HUES48 (cell line): ENCODE data around the gene PCDH12.

ENCODE experiments used
- H3K27ac ChIP-seq: one replicate; pipeline ENCODE4 v1.7.0; 2013; ENCODE audit warnings: low read depth, low read length, inconsistent platforms
- H3K27me3 ChIP-seq: 2 replicates; pipeline ENCODE4 v1.6.1; 2013; ENCODE audit warnings: mild to moderate bottlenecking, low read length; ENCODE audit not compliant: control insufficient read depth, insufficient read depth
- H3K36me3 ChIP-seq: 2 replicates; pipeline ENCODE4 v1.6.1; 2013; ENCODE audit warnings: low read length; ENCODE audit not compliant: control insufficient read depth, insufficient read depth
- H3K4me1 ChIP-seq: 2 replicates; pipeline ENCODE4 v1.6.1; 2013; ENCODE audit warnings: mild to moderate bottlenecking, low read length; ENCODE audit not compliant: control insufficient read depth, insufficient read depth
- H3K4me3 ChIP-seq: 2 replicates; pipeline ENCODE4 v1.5.1; 2013; ENCODE audit warnings: mild to moderate bottlenecking, low read depth, low read length
- H3K9ac ChIP-seq: 2 replicates; pipeline ENCODE4 v1.6.1; 2013; ENCODE audit warnings: mild to moderate bottlenecking, low read depth, low read length, moderate library complexity
- H3K9me3 ChIP-seq: 2 replicates; pipeline ENCODE4 v1.6.1; 2013; ENCODE audit warnings: low read length; ENCODE audit not compliant: control insufficient read depth, insufficient read depth

The PCDH12 gene

DNA sequence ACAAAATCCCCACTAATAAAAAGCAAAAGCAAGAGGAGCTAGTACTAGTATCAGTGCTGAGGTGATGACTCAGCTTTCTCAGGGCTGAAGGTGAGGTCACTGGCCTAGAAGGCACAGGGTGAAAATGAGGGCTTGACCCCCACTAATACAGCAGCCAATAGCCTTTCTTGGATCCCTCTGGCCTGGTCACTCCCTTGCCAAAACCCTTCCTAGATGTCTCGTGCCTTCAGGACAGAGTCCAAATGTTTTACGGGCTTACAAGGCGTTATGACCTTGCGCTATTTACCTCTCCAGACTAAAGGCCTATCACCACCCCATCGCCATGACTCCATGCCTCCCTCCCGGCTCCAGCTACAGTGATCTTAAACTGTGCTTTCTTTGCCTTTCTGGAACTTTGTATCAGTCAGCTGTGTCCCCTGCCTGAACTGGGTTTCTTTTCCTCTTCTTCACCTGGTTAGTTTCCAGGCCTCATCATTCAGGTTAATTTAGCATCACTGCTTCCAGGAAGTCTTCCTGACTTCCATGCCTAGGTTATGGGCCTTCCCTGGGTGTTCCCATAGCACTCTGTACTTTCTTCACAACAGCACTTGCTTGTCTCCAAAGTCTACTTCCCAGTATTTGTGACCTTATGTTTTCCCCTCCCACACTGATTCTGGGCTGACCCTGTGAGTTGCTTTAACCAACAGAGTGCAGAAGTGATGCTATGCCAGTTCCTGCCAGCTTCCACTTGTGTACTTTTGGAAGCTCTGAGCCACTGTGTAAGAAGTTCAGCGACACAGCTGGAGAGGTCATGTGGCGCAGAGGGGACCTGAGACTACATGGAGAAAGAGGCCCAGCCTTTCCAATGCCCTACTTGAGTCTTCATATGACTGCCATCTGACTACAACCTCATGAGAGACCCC is 38.5 kb downstream of the PCDH12 start:
- Histone ChIP-seq H3K36me3 (no peaks in the 10 kb centered on the region), H3K27me3 (peaks cover 8% of the 10 kb centered on the region), H3K4me3 (no peak overlapping the region), H3K4me1 (peaks cover 11% of the 10 kb centered on the region; the same call in 1 of the 2 replicates), H3K9me3 (no peaks in the 10 kb centered on the region), H3K9ac (no peak overlapping the region), H3K27ac (no peak overlapping the region)

DNA sequence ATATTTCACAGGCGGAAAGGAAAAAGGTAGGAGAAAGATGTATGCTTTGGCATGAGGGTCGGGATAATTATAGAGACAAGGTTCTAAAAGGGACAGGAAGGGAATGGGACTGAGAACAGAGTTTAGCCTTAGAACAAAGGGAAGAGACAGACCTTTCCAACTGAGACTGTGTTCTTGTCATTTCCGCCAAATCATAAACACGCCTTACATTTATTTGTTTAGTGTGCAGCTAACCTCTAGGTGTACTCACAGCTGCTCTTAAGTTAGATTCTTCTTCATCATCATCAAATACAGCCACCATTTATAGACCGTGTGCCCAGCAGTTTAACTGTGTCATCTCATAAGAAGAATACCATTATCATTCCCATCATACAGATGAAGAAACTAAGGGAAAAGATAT is 40.2 kb downstream of the PCDH12 start:
- H3K36me3 ChIP-seq: no peaks in the 10 kb centered on the region
- H3K27ac ChIP-seq: no peak overlapping the region
- no peaks in the 10 kb centered on the region for H3K9me3 ChIP-seq
- H3K27me3 ChIP-seq: peaks cover 22% of the 10 kb centered on the region
- peaks cover 16% of the 10 kb centered on the region for H3K4me1 ChIP-seq
- no peak overlapping the region for H3K9ac ChIP-seq
- H3K4me3 ChIP-seq: no peak overlapping the region

DNA sequence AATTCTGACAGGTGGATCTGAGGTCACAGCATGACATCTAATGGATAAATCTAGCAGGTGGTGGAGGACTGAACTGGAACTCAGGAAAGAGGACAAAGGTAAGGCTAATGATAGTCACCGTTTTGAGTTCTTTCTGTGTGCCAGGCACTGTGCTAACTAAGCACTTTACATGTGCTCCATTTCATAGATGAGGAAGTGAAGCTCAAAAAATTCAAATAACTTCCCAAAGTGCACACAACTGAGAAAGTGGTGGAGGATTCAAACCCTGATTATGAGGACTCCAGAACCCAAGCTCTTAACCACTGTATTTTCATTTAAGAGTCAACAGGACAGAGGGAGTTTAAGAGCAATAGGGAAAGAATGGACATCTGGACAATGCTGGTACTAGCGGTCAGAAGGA is 41.5 kb downstream of the PCDH12 start:
- Histone ChIP-seq H3K9me3 (no peaks in the 10 kb centered on the region), H3K36me3 (no peaks in the 10 kb centered on the region), H3K9ac (no peak overlapping the region), H3K4me3 (no peak overlapping the region), H3K4me1 (peaks cover 16% of the 10 kb centered on the region), H3K27ac (no peak overlapping the region), H3K27me3 (peaks cover 23% of the 10 kb centered on the region)

DNA sequence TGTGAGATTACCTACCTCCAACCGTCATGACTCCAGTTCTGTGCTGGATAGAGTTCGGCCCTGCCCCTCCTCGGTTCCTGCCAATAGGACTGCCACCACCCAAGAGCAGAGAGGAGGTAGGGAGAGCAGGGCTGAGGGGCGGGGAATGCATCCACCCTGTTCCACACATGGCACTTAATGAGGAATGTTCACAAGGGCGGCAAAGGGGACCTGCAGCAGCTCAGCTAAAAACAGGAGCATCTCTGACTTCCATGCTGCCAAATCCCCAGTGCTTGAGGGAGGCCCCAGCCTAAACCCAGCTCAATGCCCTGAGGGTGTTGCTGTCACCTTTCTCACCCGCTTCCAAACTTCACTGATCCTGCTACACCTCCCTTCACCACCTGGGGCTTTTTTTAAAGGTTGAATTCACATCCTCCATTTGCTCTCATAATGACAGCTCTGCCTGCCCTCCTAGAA is 42.1 kb downstream of the PCDH12 start:
- Histone ChIP-seq H3K4me1 (peaks cover 16% of the 10 kb centered on the region), H3K4me3 (no peak overlapping the region), H3K27me3 (peaks cover 23% of the 10 kb centered on the region), H3K27ac (no peak overlapping the region), H3K9ac (no peak overlapping the region), H3K9me3 (no peaks in the 10 kb centered on the region), H3K36me3 (no peaks in the 10 kb centered on the region)

GRCh38 chr5:141914797-141915196 is 43.2 kb downstream of the PCDH12 start:
- Histone ChIP-seq H3K9me3 (no peaks in the 10 kb centered on the region), H3K4me3 (no peak overlapping the region), H3K27ac (no peak overlapping the region), H3K4me1 (peaks cover 16% of the 10 kb centered on the region), H3K9ac (no peak overlapping the region), H3K27me3 (peaks cover 23% of the 10 kb centered on the region), H3K36me3 (no peaks in the 10 kb centered on the region)

DNA sequence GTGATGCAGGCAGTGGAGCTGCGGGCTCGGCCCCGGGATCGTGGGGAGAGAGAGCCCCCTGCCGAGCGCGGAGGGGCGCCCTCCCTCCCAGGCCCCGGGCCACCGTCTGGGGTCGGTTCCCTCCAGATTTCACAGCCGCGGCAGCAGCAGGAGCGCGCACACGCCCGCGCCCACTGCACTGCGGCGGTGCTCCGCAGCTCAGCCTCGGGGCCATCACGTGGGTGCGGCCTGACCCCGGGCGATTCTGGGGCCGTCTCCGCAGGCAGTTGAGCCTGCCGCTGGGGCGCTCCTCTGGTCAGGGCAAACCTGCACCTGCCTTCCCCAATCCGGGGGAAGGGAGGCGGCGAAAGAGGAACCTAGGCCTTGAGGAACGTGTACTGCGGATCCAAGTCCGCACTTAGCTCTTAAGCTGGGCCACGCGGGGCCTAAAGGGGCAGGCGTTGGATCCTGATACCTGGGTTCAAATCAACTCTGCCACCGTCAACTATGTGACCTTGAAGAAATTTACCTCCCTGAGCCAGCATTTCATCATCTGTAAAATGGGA is 43.7 kb downstream of the PCDH12 start:
- H3K27me3 ChIP-seq: peaks cover 23% of the 10 kb centered on the region
- no peaks in the 10 kb centered on the region for H3K36me3 ChIP-seq
- H3K4me1 ChIP-seq: peaks cover 16% of the 10 kb centered on the region
- H3K9ac ChIP-seq: 0 out of 2 replicates have a peak overlapping the region, but pooled peaks have one; percentile 8
- H3K9me3 ChIP-seq: no peaks in the 10 kb centered on the region
- H3K27ac ChIP-seq: no peak overlapping the region
- H3K4me3 ChIP-seq: peak overlapping the region; percentile 59

- Histone ChIP-seq H3K9ac (0 out of 2 replicates have a peak overlapping the region, but pooled peaks have one; percentile 8), H3K4me3 (peak overlapping the region; percentile 59), H3K4me1 (peaks cover 16% of the 10 kb centered on the region), H3K27ac (no peak overlapping the region), H3K27me3 (peaks cover 23% of the 10 kb centered on the region), H3K36me3 (no peaks in the 10 kb centered on the region), H3K9me3 (no peaks in the 10 kb centered on the region)
These were observed 44.3 kb downstream of the PCDH12 start for GRCh38 chr5:141913560-141914198.

DNA sequence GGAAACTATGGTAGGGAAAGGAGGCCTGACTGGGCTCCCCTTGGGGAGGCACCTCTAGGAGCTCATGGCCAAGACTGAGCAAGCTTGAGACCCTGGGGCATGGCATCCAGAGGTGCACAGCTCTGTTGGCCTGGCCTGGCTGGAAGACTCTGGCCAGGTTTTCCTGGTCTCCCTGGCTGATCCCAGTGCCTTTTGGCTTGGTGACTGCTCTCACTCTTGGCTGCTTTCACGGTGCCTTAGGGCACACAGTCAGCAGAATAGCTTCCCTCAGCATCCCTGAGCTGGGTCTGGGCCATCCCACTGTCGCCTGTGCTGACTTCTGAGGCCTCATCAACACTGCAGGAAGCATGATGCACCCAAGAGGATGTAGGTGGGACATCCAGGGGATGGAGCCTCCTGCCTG is 47.7 kb downstream of the PCDH12 start:
- H3K27ac ChIP-seq: no peak overlapping the region
- no peak overlapping the region for H3K9ac ChIP-seq

DNA sequence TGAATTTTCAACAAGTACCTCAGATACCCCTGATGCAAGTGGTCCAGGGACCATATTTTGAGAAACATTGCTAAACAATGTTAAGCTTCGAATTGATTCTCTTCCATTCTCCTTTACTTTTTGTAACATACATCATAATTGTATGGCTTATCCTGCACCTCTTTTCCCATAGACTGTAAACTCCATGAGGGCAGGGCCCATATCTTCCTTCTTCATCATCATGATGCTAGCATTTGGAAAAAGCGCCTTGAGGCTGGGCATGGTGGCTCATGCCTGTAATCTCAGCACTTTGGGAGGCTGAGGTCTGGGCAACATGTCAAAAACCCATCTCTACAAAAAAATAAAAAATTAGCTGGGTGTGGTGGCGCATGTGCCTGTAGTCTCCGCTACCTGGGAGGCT is 48.8 kb downstream of the PCDH12 start:
- H3K27me3 ChIP-seq: peaks cover 13% of the 10 kb centered on the region
- no peaks in the 10 kb centered on the region for H3K36me3 ChIP-seq

More for the DNA sequence above, 47.7 kb downstream of the PCDH12 start:
- no peaks in the 10 kb centered on the region for H3K36me3 ChIP-seq
- no peak overlapping the region for H3K4me3 ChIP-seq
- H3K4me1 ChIP-seq: peaks cover 9% of the 10 kb centered on the region
- H3K27me3 ChIP-seq: peaks cover 23% of the 10 kb centered on the region
- H3K9me3 ChIP-seq: no peaks in the 10 kb centered on the region

DNA sequence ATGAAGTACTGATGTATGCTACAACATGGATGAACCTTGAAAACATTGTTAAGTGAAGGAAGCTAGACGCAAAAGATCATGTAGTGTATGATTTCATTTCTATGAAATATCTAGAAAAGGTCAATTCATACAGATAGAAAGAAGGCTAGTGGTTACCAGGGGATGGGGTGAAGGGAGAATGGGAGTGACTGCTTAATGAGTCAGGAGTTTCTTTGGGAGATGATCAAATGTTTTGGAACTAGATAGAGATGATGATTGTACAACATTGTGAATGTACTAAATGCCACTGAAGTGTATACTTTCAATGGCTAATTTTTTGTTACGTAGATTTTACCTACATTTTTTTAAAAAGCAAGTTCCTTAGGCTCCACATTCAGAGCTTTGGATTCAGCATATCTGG is 49.2 kb downstream of the PCDH12 start:
- no peak overlapping the region for H3K9ac ChIP-seq
- H3K4me1 ChIP-seq: peaks cover 7% of the 10 kb centered on the region
- peaks cover 11% of the 10 kb centered on the region for H3K27me3 ChIP-seq
- H3K9me3 ChIP-seq: no peaks in the 10 kb centered on the region
- H3K27ac ChIP-seq: no peak overlapping the region
- H3K36me3 ChIP-seq: no peaks in the 10 kb centered on the region
- no peak overlapping the region for H3K4me3 ChIP-seq

More for the DNA sequence above, 48.8 kb downstream of the PCDH12 start:
- Histone ChIP-seq H3K4me3 (no peak overlapping the region), H3K9ac (no peak overlapping the region), H3K27ac (no peak overlapping the region), H3K4me1 (peaks cover 9% of the 10 kb centered on the region), H3K9me3 (no peaks in the 10 kb centered on the region)

DNA sequence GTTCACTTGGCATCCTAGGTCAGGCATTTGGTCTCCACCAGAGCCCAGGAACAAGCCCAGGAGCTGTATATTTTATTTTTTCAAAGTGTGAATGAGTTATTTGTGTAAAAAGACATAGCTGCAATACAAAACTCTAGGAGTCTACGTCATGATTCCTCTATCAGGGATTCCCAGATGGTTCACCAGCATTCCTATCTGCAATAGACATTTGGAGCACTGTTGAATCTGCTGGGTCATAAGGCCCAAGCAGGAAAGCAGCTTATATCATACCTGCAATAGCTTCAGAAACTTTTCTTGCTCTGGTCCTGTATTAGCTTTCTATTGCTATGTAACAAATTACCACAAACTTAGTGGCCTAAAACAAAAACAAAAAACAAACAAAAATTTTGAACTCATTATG is 51.0 kb downstream of the PCDH12 start:
- Histone ChIP-seq H3K9me3 (no peaks in the 10 kb centered on the region), H3K4me3 (no peak overlapping the region), H3K27me3 (no peaks in the 10 kb centered on the region), H3K36me3 (no peaks in the 10 kb centered on the region), H3K27ac (no peak overlapping the region), H3K9ac (no peak overlapping the region), H3K4me1 (0 out of 2 replicates have a peak, but pooled peaks cover 3% of the 10 kb centered on the region)
